IMR-90 (cell line): ENCODE data around the gene NKRF. TPM values are rescaled to one million over a fixed set of nuclear protein-coding genes. Genes with fewer than 3 reads are reported as not detected.
A peak's percentile ranks its signal among the peaks of the same experiment; 100 is the strongest.

Source experiments
- ATAC-seq: fragments of 200-7000 bp; cut with Tn5 transposase; 2 replicates; pipeline ENCODE4 v1.9.1; 2020; ENCODE audit warnings: low read depth, mild to moderate bottlenecking, moderate library complexity
- Bru-seq: library from RNA; stranded (reverse); fragments of 400-500 nt; gene quantifications from one replicate; lab custom pipeline; 2021; lab: Mats Ljungman, UMichigan
- BruChase-seq, 2 experiments: library from RNA; stranded (reverse); fragments of 400-500 nt; gene quantifications; one replicate each; lab custom pipeline; 2021; lab: Mats Ljungman, UMichigan
- BruUV-seq: library from RNA; stranded (reverse); fragments of 400-500 nt; replicated peaks from 2 replicates; lab custom pipeline; 2021; lab: Mats Ljungman, UMichigan
- CTCF ChIA-PET: fragments of 300-600 bp; formaldehyde crosslinking; extraction: SDS; loops from one replicate; lab custom pipeline; 2021; ENCODE audit warnings: antibody characterized with exemption; lab: Yijun Ruan, JAX
- POLR2A ChIA-PET: fragments of 300-600 bp; sonication (Branson Sonifier 250); formaldehyde crosslinking; loops from one replicate; lab custom pipeline; 2022; ENCODE audit warnings: antibody characterized with exemption; ENCODE audit not compliant: unreplicated experiment; lab: Charles Lee
- DNase-seq: peaks from one replicate; pipeline ENCODE4 v3.0.0; 2013
- H2AFZ ChIP-seq: replicated peaks from 2 replicates; pipeline ENCODE3; 2013; ENCODE audit warnings: low read length, mild to moderate bottlenecking; ENCODE audit not compliant: poor library complexity
- H2AK5ac ChIP-seq: 2 replicates; pipeline ENCODE4 v1.6.1; 2013; ENCODE audit warnings: low read depth, low read length, inconsistent platforms
- H2AK9ac ChIP-seq: replicated peaks from 2 replicates; pipeline ENCODE3; 2013; ENCODE audit warnings: mild to moderate bottlenecking, low read depth, low read length, moderate library complexity; ENCODE audit not compliant: poor library complexity
- H2BK120ac ChIP-seq: 2 replicates; pipeline ENCODE4 v1.6.1; 2013; ENCODE audit warnings: low read depth, low read length, inconsistent platforms
- H2BK15ac ChIP-seq: 3 replicates; pipeline ENCODE4 v1.6.1; 2013; ENCODE audit warnings: low read depth, low read length, inconsistent platforms
- H2BK20ac ChIP-seq: 2 replicates; pipeline ENCODE4 v1.6.1; 2013; ENCODE audit warnings: low read depth, mild to moderate bottlenecking, inconsistent platforms, low read length, moderate library complexity
- H2BK5ac ChIP-seq: 2 replicates; pipeline ENCODE4 v1.6.1; 2013; ENCODE audit warnings: mild to moderate bottlenecking, low read depth, low read length, inconsistent platforms; ENCODE audit not compliant: poor library complexity, severe bottlenecking
- H3K14ac ChIP-seq: replicated peaks from 2 replicates; pipeline ENCODE4 v1.6.1; 2013; ENCODE audit warnings: low read depth, low read length, inconsistent platforms
- H3K18ac ChIP-seq: 2 replicates; pipeline ENCODE4 v1.6.1; 2013; ENCODE audit warnings: low read depth, low read length, control low read depth
- H3K23ac ChIP-seq: 2 replicates; pipeline ENCODE4 v1.6.1; 2013; ENCODE audit warnings: low read depth, low read length, inconsistent platforms
- H3K27ac ChIP-seq: 2 replicates; pipeline ENCODE4 v1.5.1; 2013; ENCODE audit warnings: mild to moderate bottlenecking, control low read depth, low read length; ENCODE audit not compliant: insufficient read depth
- H3K27me3 ChIP-seq: 2 replicates; pipeline ENCODE4 v1.6.1; 2013; ENCODE audit warnings: low read length; ENCODE audit not compliant: control insufficient read depth, insufficient read depth
- H3K36me3 ChIP-seq: 2 replicates; pipeline ENCODE4 v1.6.1; 2013; ENCODE audit warnings: low read length, mixed read lengths; ENCODE audit not compliant: control insufficient read depth, insufficient read depth
- H3K4ac ChIP-seq: 2 replicates; pipeline ENCODE4 v1.6.1; 2013; ENCODE audit warnings: low read depth, low read length, inconsistent platforms
- H3K4me1 ChIP-seq: 2 replicates; pipeline ENCODE4 v1.6.1; 2013; ENCODE audit warnings: low read length, mixed read lengths; ENCODE audit not compliant: control insufficient read depth, insufficient read depth
- H3K4me2 ChIP-seq: 2 replicates; pipeline ENCODE4 v1.6.1; 2013; ENCODE audit warnings: low read depth, mild to moderate bottlenecking, control low read depth, low read length, moderate library complexity
- H3K4me3 ChIP-seq: 2 replicates; pipeline ENCODE4 v1.5.1; 2013; ENCODE audit warnings: low read depth, mild to moderate bottlenecking, control low read depth, low read length, moderate library complexity; ENCODE audit not compliant: insufficient read depth
- H3K56ac ChIP-seq: 2 replicates; pipeline ENCODE4 v1.6.1; 2013; ENCODE audit warnings: low read length, inconsistent platforms; ENCODE audit not compliant: insufficient read depth; ENCODE audit errors: extremely low read depth
- H3K79me1 ChIP-seq, 2 experiments: 2 replicates each; pipeline ENCODE4 v1.6.1; 2013; ENCODE audit warnings: low read length in 2 of 2, inconsistent platforms in 1 of 2, low read depth in 1 of 2
- H3K9ac ChIP-seq: 2 replicates; pipeline ENCODE4 v1.6.1; 2013; ENCODE audit warnings: low read depth, low read length, control low read depth
- H3K9me1 ChIP-seq: 2 replicates; pipeline ENCODE4 v1.6.1; 2013; ENCODE audit warnings: low read length, inconsistent platforms; ENCODE audit not compliant: insufficient read depth
- H3K9me3 ChIP-seq: 2 replicates; pipeline ENCODE4 v1.6.1; 2013; ENCODE audit warnings: low read length; ENCODE audit not compliant: control insufficient read depth, insufficient read depth
- H4K20me1 ChIP-seq: 2 replicates; pipeline ENCODE4 v1.6.1; 2013; ENCODE audit warnings: low read length, inconsistent platforms; ENCODE audit not compliant: insufficient read depth
- H4K5ac ChIP-seq: 2 replicates; pipeline ENCODE4 v1.6.1; 2013; ENCODE audit warnings: mild to moderate bottlenecking, low read depth, low read length, control low read depth
- H4K8ac ChIP-seq, 2 experiments: 2 replicates each; pipeline ENCODE4 v1.6.1; 2013; ENCODE audit warnings: low read depth in 2 of 2, low read length in 2 of 2, control low read depth in 1 of 2, inconsistent platforms in 1 of 2
- H4K91ac ChIP-seq: 2 replicates; pipeline ENCODE4 v1.6.1; 2013; ENCODE audit warnings: low read depth, low read length, inconsistent platforms; ENCODE audit not compliant: insufficient read depth
- CEBPB ChIP-seq: IDR thresholded peaks from 2 replicates; pipeline ENCODE4 v1.6.1; 2012; ENCODE audit warnings: low read depth, low read length, improper control_type of control experiment
- MXI1 ChIP-seq: IDR thresholded peaks from 2 replicates; pipeline ENCODE4 v1.6.1; 2012; ENCODE audit warnings: low read depth, mild to moderate bottlenecking, low read length, moderate library complexity, borderline replicate concordance
- POLR2A ChIP-seq: IDR thresholded peaks from 2 replicates; pipeline ENCODE4 v1.6.1; 2012; ENCODE audit warnings: mild to moderate bottlenecking, low read depth, low read length
- WGBS, 2 experiments: methylation state at CpG; one replicate each; pipeline versions ENCODE4 v1.1.5 to v1.1.7; 2013; ENCODE audit warnings: missing lambda C conversion rate in 2 of 2; ENCODE audit not compliant: insufficient read length in 1 of 2; ENCODE audit errors: extremely low coverage in 2 of 2; 5-methylcytosine and 5-hydroxymethylcytosine counted together
- dilution Hi-C: fragments of 300-500 bp; cut with HindIII; formaldehyde crosslinking; loops from one replicate; pipeline ENCODE4 v1.14.3; 2018; ENCODE audit warnings: low sequenced_read_pairs; ENCODE audit not compliant: unreplicated experiment
- in situ Hi-C: fragments of 300-500 bp; cut with MboI; formaldehyde crosslinking; loops from 3 replicates; pipeline ENCODE4 v1.14.3; 2019; ENCODE audit warnings: low sequenced_read_pairs, inconsistent platforms, mixed read lengths
- intact Hi-C: fragments of 100-400 bp; cut with micrococcal nuclease; formaldehyde crosslinking; loops from 2 replicates; pipeline ENCODE4 v1.10.0; 2022
- long read RNA-seq: library from polyadenylated mRNA; unstranded; transcript quantifications from one replicate; pipeline ENCODE4 v2.0.0, GENCODE V29; 2021; ENCODE audit not compliant: unreplicated experiment
- polyA plus RNA-seq, 3 experiments: library from polyadenylated mRNA; depleted of rRNA; stranded (reverse); fragments of >200 nt; gene quantifications; 2 replicates each; pipeline ENCODE4 v1.2.3, GENCODE V29; 2012; ENCODE audit warnings: low replicate concordance in 1 of 3
- total RNA-seq: library from RNA; depleted of rRNA; stranded (reverse); fragments of >200 nt; gene quantifications from 2 replicates; pipeline ENCODE4 v1.2.3, GENCODE V29; 2012; rRNA removed

The NKRF gene
- total RNA-seq (2.2 and 3.6 TPM in 2 replicates), polyA plus RNA-seq (2012; rRNA removed) (4.1 TPM in 2 replicates), Bru-seq, nascent RNA (percentile 65 among the genes with signal in this experiment), BruChase-seq, experiment 1, labeled RNA remaining after a 6-hour chase (percentile 71 among the genes with signal in this experiment), BruChase-seq, experiment 2, labeled RNA remaining after a 2-hour chase (percentile 76 among the genes with signal in this experiment)
- polyA plus RNA-seq (2012; cell fraction: cytosol; rRNA removed): 0.78 and 0.81 TPM in 2 replicates
- polyA plus RNA-seq (2012; cell fraction: nucleus; rRNA removed; ENCODE audit: low replicate concordance): 0.86 and 5.4 TPM in 2 replicates
- long read RNA-seq, transcript NKRF-201 (3 exons, 3,817 nt): major isoform, 8 of 11 reads
- long read RNA-seq, partial matches to known transcripts: 0 of 11 reads
- long read RNA-seq, other reads (novel, unspliced or antisense): 3 of 11 reads

- no peak for TF ChIP-seq CEBPB
- peak; percentile 60; the same call in 1 of the 2 replicates for TF ChIP-seq MXI1
- TF ChIP-seq POLR2A: peak; percentile 82
- ChIA-PET POLR2A (no interaction called here), CTCF (no interaction called here)
- Histone ChIP-seq H4K91ac (peak within 1 kb of the TSS; percentile 66), H2AK5ac (peak within 1 kb of the TSS; percentile 56), H3K4ac (peak within 1 kb of the TSS; percentile 79), H3K14ac (peak within 1 kb of the TSS; percentile 82), H3K18ac (peak within 1 kb of the TSS; percentile 71), H3K23ac (peak within 1 kb of the TSS; percentile 63), H2AFZ (peak within 1 kb of the TSS; percentile 94), H2BK5ac (peak within 1 kb of the TSS; percentile 90), H2AK9ac (peak within 1 kb of the TSS; percentile 89), H3K36me3 (no peaks in the 10 kb centered on the region), H4K8ac (peak within 1 kb of the TSS; percentile 41 to 98), H4K20me1 (peaks cover 14% of the 10 kb centered on the region), H3K9ac (peak within 1 kb of the TSS; percentile 98), H3K4me2 (peak within 1 kb of the TSS; percentile 94), H2BK15ac (no peak within 1 kb of the TSS), H3K9me3 (no peaks in the 10 kb centered on the region), H3K56ac (peak within 1 kb of the TSS; percentile 43), H4K5ac (peak within 1 kb of the TSS; percentile 80), H3K4me3 (peak within 1 kb of the TSS; percentile 97), H3K27ac (peak within 1 kb of the TSS; percentile 93), H3K79me1 (peaks cover 0 to 10% of the 10 kb centered on the region in 2 experiments; a peak in 2 of 4 replicates), H2BK20ac (no peak within 1 kb of the TSS), H3K9me1 (0 out of 2 replicates have a peak, but pooled peaks cover 3% of the 10 kb centered on the region), H3K27me3 (no peaks in the 10 kb centered on the region), H3K4me1 (no peaks in the 10 kb centered on the region), H2BK120ac (no peak within 1 kb of the TSS)
- in situ Hi-C loops: no loop called here
- dilution Hi-C loops: no loop called here
- ATAC-seq (peak; percentile 81), DNase-seq (peak; percentile 90)
- WGBS, 2 experiments: 31% methylated on average over 24 of the region's 46 CpGs; no CpG with 5 or more reads in 1 of the 2 experiments
- BruUV-seq: no TSS peak
- intact Hi-C loops: loop anchor here (5.0 kb wide), 2 partner anchors 186 to 266 kb away; partner anchors contain the start of genes NDUFA1, RNF113A and RPL39
These were observed at the start of gene NKRF for GRCh38 chrX:119606280-119607017. Gene NKRF, minus strand, starts transcription at chrX:119606424.
